Measurements from ENCODE around the gene FYB2.

Gene FYB2

GRCh38 chr1:56844545-56845136, 25.4 kb upstream of the FYB2 start:
- H3K27ac ChIP-seq, result no peak overlapping the region
- TF ChIP-seq ZFX (IDR thresholded peaks at IDR 0.05; ENCODE audit: borderline replicate concordance) (no peak), CTCF (IDR thresholded peaks at IDR 0.05) (no peak)

- no peak overlapping the region for H3K27ac ChIP-seq
- no peak for TF ChIP-seq ZFX (IDR thresholded peaks at IDR 0.05; ENCODE audit: borderline replicate concordance)
Observed at GRCh38 chr1:56843544-56843943, 24.3 kb upstream of the FYB2 start.

GRCh38 chr1:56838759-56839158, 19.6 kb upstream of the FYB2 start:
- TF ChIP-seq ZFX (IDR thresholded peaks at IDR 0.05; ENCODE audit: borderline replicate concordance) (no peak), CTCF (IDR thresholded peaks at IDR 0.05) (no peak)

GRCh38 chr1:56837244-56837939, 18.2 kb upstream of the FYB2 start:
- TF ChIP-seq CTCF (IDR thresholded peaks at IDR 0.05), result no peak
- TF ChIP-seq ZFX (IDR thresholded peaks at IDR 0.05; ENCODE audit: borderline replicate concordance), result no peak
- H3K27ac ChIP-seq, result no peak overlapping the region

More at GRCh38 chr1:56838759-56839158, 19.6 kb upstream of the FYB2 start:
- no peak overlapping the region for H3K27ac ChIP-seq

- no peak for TF ChIP-seq ZFX (IDR thresholded peaks at IDR 0.05; ENCODE audit: borderline replicate concordance)
- TF ChIP-seq CTCF (IDR thresholded peaks at IDR 0.05), result no peak
- no peak overlapping the region for H3K27ac ChIP-seq
Observed at GRCh38 chr1:56836359-56836758, 17.2 kb upstream of the FYB2 start.

GRCh38 chr1:56835657-56836056, 16.5 kb upstream of the FYB2 start:
- no peak for TF ChIP-seq CTCF (IDR thresholded peaks at IDR 0.05)
- no peak for TF ChIP-seq ZFX (IDR thresholded peaks at IDR 0.05; ENCODE audit: borderline replicate concordance)
- no peak overlapping the region for H3K27ac ChIP-seq

- H3K27ac ChIP-seq, result no peak overlapping the region
- TF ChIP-seq CTCF (IDR thresholded peaks at IDR 0.05), result no peak
- TF ChIP-seq ZFX (IDR thresholded peaks at IDR 0.05; ENCODE audit: borderline replicate concordance), result no peak
Observed at GRCh38 chr1:56834137-56834900, 15.1 kb upstream of the FYB2 start.

Data from 22Rv1 (cell line).